Calu3 (cell line): ENCODE measurements around the gene COBLL1. TPM values are rescaled to one million over a fixed set of nuclear protein-coding genes. Genes with fewer than 3 reads are reported as not detected.

ENCODE experiments used
- BruUV-seq: library from RNA; stranded (reverse); fragments of 400-500 nt; replicated peaks from 2 replicates; lab custom pipeline; 2021; lab: Mats Ljungman, UMichigan
- CTCF ChIA-PET: fragments of 300-600 bp; sonication (Branson Sonifier 250); formaldehyde crosslinking; loops from one replicate; lab custom pipeline; 2022; ENCODE audit warnings: antibody characterized with exemption; lab: Charles Lee
- DNase-seq: peaks from one replicate; pipeline ENCODE4 v3.0.0; 2022
- H3K27ac Mint-ChIP-seq: one replicate; pipeline ENCODE4 v1.8.0; 2022; ENCODE audit warnings: mixed read lengths; ENCODE audit not compliant: unreplicated experiment
- H3K27me3 Mint-ChIP-seq: one replicate; pipeline ENCODE4 v1.8.0; 2022; ENCODE audit warnings: mixed read lengths; ENCODE audit not compliant: unreplicated experiment
- H3K36me3 Mint-ChIP-seq: one replicate; pipeline ENCODE4 v1.8.0; 2022; ENCODE audit warnings: mild to moderate bottlenecking, moderate library complexity, mixed read lengths; ENCODE audit not compliant: insufficient read depth, unreplicated experiment
- H3K4me1 Mint-ChIP-seq: one replicate; pipeline ENCODE4 v1.8.0; 2022; ENCODE audit warnings: mild to moderate bottlenecking, low read depth, mixed read lengths; ENCODE audit not compliant: unreplicated experiment
- H3K4me3 Mint-ChIP-seq: one replicate; pipeline ENCODE4 v1.8.0; 2022; ENCODE audit warnings: mild to moderate bottlenecking, low read depth, moderate library complexity, mixed read lengths; ENCODE audit not compliant: unreplicated experiment
- H3K9me3 Mint-ChIP-seq: one replicate; pipeline ENCODE4 v1.8.0; 2022; ENCODE audit warnings: low read depth, mixed read lengths; ENCODE audit not compliant: unreplicated experiment
- intact Hi-C: fragments of 100-400 bp; cut with micrococcal nuclease; formaldehyde crosslinking; loops from one replicate; pipeline ENCODE4 v1.10.0; 2022; ENCODE audit not compliant: unreplicated experiment
- total RNA-seq: library from RNA; stranded (reverse); gene quantifications from 2 replicates; pipeline ENCODE4 v1.2.3, GENCODE V29; 2022
- TF ChIP-seq, protein P1 (sequence below): fragments of 200-600 bp; IDR thresholded peaks from one replicate; pipeline ENCODE4 v1.8.0; 2022; ENCODE audit warnings: antibody characterized with exemption; ENCODE audit not compliant: unreplicated experiment

COBLL1 gene
- total RNA-seq, 1 experiment from 2014 or later: 44.9 TPM

DNA sequence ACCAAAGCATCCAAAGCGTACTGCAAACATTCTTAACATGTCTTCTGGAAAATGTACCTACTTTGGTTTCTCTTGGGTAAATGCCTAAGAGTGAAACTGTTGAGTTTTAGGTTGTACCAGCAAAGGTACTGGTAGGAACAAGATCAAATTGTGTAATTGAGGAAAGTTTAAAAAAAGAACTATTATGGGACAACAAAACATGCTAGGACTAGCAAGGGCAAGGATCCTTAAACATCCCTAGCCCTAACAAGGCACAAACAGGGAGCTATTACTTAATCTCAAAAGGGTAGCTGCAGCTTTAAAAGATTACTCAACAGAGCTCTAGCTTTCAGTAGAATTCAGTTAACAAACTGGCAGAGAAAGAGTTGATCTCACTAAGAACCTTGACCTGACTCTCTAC, 164.4 kb downstream of the COBLL1 start:
- no peaks in the 10 kb centered on the region for H3K27me3 Mint-ChIP-seq
- CTCF ChIA-PET: no interaction called here
- no peak overlapping the region for H3K27ac Mint-ChIP-seq
- no peaks in the 10 kb centered on the region for H3K36me3 Mint-ChIP-seq
- DNase-seq: no peak
- no peaks in the 10 kb centered on the region for H3K9me3 Mint-ChIP-seq
- TF ChIP-seq, protein P1, sequence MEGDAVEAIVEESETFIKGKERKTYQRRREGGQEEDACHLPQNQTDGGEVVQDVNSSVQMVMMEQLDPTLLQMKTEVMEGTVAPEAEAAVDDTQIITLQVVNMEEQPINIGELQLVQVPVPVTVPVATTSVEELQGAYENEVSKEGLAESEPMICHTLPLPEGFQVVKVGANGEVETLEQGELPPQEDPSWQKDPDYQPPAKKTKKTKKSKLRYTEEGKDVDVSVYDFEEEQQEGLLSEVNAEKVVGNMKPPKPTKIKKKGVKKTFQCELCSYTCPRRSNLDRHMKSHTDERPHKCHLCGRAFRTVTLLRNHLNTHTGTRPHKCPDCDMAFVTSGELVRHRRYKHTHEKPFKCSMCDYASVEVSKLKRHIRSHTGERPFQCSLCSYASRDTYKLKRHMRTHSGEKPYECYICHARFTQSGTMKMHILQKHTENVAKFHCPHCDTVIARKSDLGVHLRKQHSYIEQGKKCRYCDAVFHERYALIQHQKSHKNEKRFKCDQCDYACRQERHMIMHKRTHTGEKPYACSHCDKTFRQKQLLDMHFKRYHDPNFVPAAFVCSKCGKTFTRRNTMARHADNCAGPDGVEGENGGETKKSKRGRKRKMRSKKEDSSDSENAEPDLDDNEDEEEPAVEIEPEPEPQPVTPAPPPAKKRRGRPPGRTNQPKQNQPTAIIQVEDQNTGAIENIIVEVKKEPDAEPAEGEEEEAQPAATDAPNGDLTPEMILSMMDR: no peak
- H3K4me3 Mint-ChIP-seq: no peak overlapping the region
- no TSS peak for BruUV-seq
- H3K4me1 Mint-ChIP-seq: no peaks in the 10 kb centered on the region
- intact Hi-C loops: no loop called here

DNA sequence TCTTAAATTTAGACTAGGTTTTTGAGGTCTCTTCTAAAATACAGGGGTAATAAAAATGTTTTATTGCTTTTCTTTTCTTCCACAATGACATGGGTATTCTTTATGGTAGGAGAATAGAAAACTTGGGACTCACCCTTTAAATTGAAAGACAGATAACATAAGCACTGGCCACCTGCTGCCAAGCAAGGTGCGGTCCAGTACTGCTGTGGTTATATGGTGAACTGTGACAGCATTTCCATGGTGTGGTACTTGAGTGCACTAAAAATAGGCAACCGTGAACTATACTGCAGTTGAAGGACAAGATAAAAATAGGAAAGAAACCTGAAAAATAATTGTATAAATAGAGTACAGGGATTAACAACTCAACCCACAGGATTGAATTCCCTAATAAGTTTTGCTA, 165.9 kb downstream of the COBLL1 start:
- TF ChIP-seq, protein P1: no peak
- DNase-seq: no peak
- intact Hi-C loops: no loop called here
- Mint-ChIP-seq H3K4me3 (no peak overlapping the region), H3K36me3 (no peaks in the 10 kb centered on the region), H3K27ac (no peak overlapping the region), H3K27me3 (no peaks in the 10 kb centered on the region), H3K9me3 (no peaks in the 10 kb centered on the region), H3K4me1 (no peaks in the 10 kb centered on the region)
- CTCF ChIA-PET: no interaction called here
- no TSS peak for BruUV-seq

DNA sequence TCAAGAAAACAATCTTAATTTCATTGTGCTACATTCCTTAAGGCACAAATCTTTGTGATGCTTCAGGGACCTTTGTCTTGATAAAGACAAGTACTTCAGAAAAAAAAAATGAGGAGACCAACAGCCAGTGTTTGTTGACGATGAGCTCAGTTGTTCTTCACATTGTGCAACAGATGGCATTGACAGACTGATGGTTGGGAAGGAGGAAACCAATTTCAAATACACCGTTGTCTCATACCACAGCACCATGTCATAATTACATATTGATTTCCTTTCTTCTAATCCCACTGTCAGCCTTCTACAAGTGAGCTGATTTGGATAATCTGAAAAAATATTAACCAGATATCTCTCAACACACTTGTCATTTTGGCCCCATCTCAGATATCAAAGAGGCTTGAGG, 166.6 kb downstream of the COBLL1 start:
- intact Hi-C loops: no loop called here
- Mint-ChIP-seq H3K36me3 (no peaks in the 10 kb centered on the region), H3K27me3 (no peaks in the 10 kb centered on the region), H3K4me1 (no peaks in the 10 kb centered on the region), H3K9me3 (no peaks in the 10 kb centered on the region), H3K27ac (no peak overlapping the region), H3K4me3 (no peak overlapping the region)
- TF ChIP-seq, protein P1: no peak
- DNase-seq: no peak
- CTCF ChIA-PET: no interaction called here
- no TSS peak for BruUV-seq

DNA sequence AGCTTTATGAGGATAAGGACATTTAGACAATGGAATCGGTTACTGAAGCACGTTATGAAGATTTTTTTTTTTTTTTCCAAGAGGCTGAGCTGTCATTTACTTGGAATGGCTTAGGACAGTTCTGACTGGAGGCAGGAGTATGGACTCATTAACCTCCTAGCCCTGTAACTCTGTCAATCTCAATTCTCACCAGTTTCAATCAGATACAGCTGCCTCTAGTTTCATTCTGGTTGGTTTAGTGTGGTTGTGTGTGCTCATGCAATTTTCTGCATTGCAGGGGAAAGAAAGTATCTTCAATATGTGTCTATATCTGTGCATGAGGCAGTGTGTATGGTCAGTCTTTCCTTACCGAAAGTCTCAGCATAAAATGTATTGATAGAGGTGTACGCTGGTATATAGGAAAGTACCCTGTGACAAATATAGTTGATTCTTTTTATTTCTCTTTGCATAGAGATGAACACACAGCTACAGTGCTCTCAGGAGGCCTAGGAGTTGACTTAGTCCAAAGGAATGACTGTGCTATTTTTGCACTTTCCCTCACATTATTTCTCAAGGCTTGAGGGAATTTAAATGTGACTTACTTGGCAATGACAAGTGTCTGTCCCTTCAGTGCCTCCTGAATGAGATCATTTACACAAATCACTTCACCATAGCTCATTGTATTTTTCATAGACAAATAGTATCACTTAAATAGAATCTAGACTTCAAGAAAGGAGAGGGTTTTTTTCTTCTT, 169.8 kb downstream of the COBLL1 start:
- TF ChIP-seq, protein P1: no peak
- H3K27ac Mint-ChIP-seq: no peak overlapping the region
- no peak overlapping the region for H3K4me3 Mint-ChIP-seq
- H3K27me3 Mint-ChIP-seq: no peaks in the 10 kb centered on the region
- DNase-seq: no peak
- no peaks in the 10 kb centered on the region for H3K36me3 Mint-ChIP-seq
- intact Hi-C loops: no loop called here
- H3K4me1 Mint-ChIP-seq: no peaks in the 10 kb centered on the region
- no TSS peak for BruUV-seq
- no peaks in the 10 kb centered on the region for H3K9me3 Mint-ChIP-seq
- CTCF ChIA-PET: no interaction called here
